COLO829 (cell line): ENCODE data around the gene ZDHHC16.
A peak's percentile ranks its signal among the peaks of the same experiment; 100 is the strongest.
"Not testable (repeated sequence)": the region's sequence is repeated elsewhere in the genome, so short reads cannot be mapped to it uniquely, and the experiment has no call there.

ENCODE experiments used
- DNase-seq: peaks from one replicate; pipeline ENCODE4 v3.0.0; 2012; ENCODE audit warnings: low spot score

Gene ZDHHC16

GRCh38 chr10:97445722-97446639, at the start of gene ZDHHC16, which contains the start of gene EXOSC1:
TSS of gene ZDHHC16 (plus strand) at chr10:97446175. CDS start at chr10:97451676, 5,501 bp downstream.
TSS of gene EXOSC1 (minus strand) at chr10:97446006. CDS start at chr10:97445985, 21 bp downstream.
- DNase-seq, result peak; percentile 94

DNA sequence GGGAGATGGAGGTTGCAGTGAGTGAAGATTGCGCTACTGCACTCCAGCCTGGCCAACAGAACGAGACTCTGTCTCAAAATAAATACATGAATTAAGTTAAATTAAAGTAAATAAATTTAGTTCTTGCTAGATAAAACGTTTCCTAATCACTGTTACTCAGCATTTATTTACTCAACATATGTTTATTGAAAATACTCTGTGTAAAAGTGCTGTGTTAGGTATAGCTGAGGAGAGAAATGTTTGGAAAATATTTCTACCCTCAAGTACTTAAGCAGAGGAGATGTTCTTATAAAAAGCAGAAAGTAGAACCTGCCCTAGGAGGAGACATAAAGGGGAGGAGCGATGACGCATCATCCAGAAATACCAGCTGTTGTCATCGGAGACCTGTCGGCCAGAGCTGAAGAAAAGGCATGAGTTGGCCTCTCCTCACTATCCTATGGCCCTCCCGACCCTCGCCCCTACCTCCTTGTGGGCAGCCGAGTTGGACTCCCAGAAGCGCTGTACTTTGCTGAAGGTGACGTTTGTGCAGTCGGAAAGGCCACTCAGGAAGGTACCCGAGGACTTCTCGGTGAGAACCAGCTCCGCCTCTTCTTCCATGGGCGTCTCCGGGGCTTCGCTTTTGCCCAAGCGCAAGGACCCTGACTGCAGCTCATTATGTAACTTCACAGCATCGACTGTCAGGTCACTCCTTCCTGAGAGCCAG, 46.0 kb upstream of the ZDHHC16 start:
- DNase-seq, result peak; percentile 53

GRCh38 chr10:97400665-97401454, 45.1 kb upstream of the ZDHHC16 start, which contains the start of gene RRP12:
TSS of gene RRP12 (minus strand) at chr10:97401340. CDS start at chr10:97401231, 109 bp downstream.
- DNase-seq, result peak; percentile 99

DNA sequence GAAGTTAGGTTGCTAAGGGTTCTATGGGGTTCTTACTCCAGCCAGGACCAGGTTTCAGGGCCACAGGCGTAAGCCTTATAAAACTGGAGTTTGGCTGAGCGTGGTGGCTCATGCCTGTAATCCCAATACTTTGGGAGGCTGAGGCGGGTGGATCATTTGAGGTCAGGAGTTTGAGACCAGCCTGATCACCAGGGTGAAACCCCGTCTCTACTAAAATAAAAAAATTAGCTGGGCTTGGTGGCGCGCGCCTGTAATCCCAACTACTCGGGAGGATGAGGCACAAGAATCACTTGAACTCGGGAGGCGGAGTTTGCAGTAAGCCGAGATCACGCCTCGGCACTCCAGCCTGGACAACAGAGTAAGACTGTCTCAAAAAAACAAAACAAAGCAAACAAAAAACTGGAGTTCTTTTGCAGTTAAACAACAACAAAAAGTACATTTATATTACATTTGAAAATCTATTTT, 44.5 kb upstream of the ZDHHC16 start:
- DNase-seq, result no peak

- no peak for DNase-seq
Measured at GRCh38 chr10:97404044-97404443, 41.9 kb upstream of the ZDHHC16 start.

DNA sequence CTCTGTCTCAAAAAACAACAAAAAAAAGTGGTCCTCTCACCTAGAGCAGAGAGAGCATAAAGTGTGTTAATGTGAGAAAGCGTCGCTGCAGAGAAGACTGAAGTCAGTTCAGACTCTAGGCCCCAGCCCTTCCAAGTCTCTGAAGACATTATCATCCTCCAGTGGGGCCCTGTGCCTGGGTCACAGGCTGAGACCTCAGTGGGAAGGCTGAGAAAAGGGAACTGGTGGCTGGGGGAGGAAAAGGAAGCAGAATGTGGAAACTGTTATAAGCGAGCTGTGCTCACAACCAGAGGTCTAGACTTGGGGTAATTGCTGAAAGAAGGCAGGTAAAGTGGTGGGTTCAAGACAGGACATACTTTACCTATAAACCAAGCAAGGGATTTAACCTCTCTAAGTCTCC, 39.9 kb upstream of the ZDHHC16 start:
- no peak for DNase-seq

GRCh38 chr10:97406483-97406882, 39.5 kb upstream of the ZDHHC16 start:
- DNase-seq, result not testable (repeated sequence)

- DNase-seq, result peak; percentile 76
Measured at GRCh38 chr10:97407211-97407951, 38.6 kb upstream of the ZDHHC16 start.

GRCh38 chr10:97407952-97408248, 38.1 kb upstream of the ZDHHC16 start:
- DNase-seq, result no peak

GRCh38 chr10:97408496-97408992, 37.4 kb upstream of the ZDHHC16 start:
- no peak for DNase-seq

DNA sequence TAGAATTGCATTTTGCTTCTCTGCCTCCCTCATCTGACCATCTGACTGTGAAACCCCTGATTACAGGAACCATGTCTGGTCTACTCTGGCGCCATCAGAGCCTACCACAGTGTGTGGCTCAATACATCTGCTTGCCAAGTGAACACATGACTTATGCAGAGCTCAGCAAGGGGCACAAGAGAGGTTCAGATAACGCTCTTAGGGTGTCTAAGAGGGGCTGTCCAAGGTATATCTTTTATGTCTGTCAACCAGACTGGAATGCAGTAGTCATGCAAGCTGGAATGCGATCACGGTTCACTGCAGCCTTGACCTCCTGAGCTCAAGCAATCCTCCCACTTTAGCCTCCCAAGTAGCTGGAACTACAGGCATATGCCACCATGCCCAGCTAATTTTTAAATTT, 34.6 kb upstream of the ZDHHC16 start:
- DNase-seq, result no peak

DNA sequence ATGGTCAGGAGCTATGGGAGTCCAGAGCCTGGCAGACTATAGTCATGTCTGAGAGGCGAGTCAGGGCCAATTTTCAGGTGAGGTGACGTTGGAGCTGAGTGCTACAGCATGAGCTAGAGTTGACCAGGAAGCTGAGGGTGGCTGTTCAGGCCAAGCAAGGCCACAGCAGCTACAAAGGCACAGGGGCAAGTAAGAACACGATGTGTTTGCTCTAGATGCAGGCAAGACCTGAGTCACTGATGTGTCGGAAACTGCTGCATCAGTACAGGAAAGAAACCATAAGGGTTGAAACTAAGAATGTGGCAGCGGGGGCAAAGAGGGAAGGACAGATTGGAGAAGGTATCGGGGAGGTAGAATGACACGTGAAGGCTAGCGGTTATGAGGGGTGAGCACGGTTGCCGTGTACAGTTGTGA, 33.1 kb upstream of the ZDHHC16 start:
- no peak for DNase-seq

GRCh38 chr10:97416565-97416964, 29.4 kb upstream of the ZDHHC16 start:
- no peak for DNase-seq

- DNase-seq, result not testable (repeated sequence)
Measured at GRCh38 chr10:97423757-97424098, 22.2 kb upstream of the ZDHHC16 start.

GRCh38 chr10:97425964-97426775, 19.8 kb upstream of the ZDHHC16 start, which contains the start of gene PGAM1:
TSS of gene PGAM1 (plus strand) at chr10:97426191. CDS start at chr10:97426308, 117 bp downstream.
- peak; percentile 98 for DNase-seq

DNA sequence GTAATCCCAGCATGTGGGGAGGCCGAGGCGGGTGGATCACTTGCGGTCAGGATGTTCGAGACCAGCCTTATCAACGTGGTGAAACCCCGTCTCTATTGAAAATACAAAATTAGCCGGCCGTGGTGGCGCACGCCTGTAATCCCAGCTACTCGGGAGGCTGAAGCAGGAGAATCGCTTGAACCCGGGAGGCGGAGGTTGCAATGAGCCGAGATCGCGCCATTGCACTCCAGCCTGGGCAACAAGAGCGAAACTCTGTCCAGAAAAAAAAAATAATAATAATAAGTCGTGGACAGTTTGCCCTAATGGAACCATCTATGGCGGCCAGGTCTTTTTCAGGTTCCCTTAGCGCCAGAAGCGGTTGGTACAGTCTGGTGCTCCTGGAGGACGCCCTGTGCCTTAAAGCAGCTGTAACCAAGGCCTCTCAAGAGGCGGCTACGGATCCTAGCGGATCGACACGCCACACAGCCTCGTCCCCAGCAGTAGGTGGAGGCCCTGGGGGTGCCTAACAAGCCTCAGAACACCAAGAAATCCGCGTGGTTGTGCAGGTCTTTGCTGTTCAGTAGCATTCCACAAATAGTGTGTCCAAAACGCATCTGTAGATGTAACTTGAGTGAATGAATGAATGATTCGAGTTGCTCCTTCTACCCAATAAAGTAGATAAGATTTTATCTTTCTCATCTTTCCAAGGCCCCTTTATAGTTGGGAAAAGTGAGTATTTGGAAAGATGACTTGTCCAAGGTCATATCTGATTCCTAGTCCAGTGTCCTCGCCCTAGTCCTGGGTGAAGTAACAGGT, 19.0 kb upstream of the ZDHHC16 start:
- DNase-seq, result no peak

DNA sequence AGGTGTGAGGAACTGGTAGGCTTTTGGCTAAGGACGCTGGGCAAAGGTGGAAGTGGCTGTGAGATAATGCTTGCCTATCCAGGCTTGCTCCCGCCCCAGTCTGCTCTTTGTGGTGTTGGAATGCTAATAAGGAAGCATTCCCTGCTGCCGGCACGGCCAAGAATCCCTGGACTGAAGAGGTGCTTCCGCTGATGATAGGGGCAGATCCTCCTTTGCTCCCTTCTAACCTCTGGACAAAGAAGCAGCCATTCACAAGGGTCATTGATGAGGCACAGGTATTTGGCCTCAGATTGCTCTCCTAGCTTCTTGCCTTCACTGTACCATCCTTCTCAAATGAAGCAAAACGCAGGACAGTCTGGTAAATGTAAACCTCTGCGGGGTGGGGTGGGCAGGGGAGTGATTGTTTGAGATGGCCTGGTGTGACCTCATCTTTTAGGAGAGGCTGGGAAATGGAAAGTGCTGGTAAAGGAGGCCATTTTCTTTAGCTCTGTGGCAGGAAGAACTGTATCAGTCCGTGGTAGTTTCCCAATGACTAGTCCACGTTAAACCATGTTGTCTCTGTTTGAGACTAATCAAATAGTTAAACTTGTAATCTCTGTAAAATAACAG, 18.3 kb upstream of the ZDHHC16 start:
- DNase-seq, result no peak

- DNase-seq, result no peak
Measured at GRCh38 chr10:97428572-97428981, 17.4 kb upstream of the ZDHHC16 start.

- no peak for DNase-seq
Measured at GRCh38 chr10:97434055-97434454, 11.9 kb upstream of the ZDHHC16 start.
